Measurements from ENCODE around the gene DGKQ. TPM values are rescaled to one million over a fixed set of nuclear protein-coding genes. Genes with fewer than 3 reads are reported as not detected.
A peak's percentile ranks its signal among the peaks of the same experiment; 100 is the strongest.

The DGKQ gene
- total and polyA plus RNA-seq, 9 of the 15 experiments (the other 6 are each of a cell fraction or from before 2014, with no cell fraction given) = 0.17 to 22.0 (median 5.6) TPM

- in situ Hi-C loops (cut with MboI) = no loop called here
- TF ChIP-seq RBM25 (IDR thresholded peaks at IDR 0.05; ENCODE audit: low read depth, low read length, severe bottlenecking) = no peak
- no peak for TF ChIP-seq ETV5 (CRISPR knock-in tag; IDR thresholded peaks at IDR 0.05; ENCODE audit: low read depth)
- TF ChIP-seq ZBTB33 (CRISPR knock-in tag; IDR thresholded peaks at IDR 0.05) = peak; percentile 45; the same call in 1 of the 2 replicates
- no peak for TF ChIP-seq CHD1 (IDR thresholded peaks at IDR 0.05; ENCODE audit: low read length)
- no peak for TF ChIP-seq NELFE (IDR thresholded peaks at IDR 0.05; ENCODE audit: insufficient read depth, insufficient read length)
- ChIA-PET POLR2A (interaction anchor here (0.6 to 2.7 kb wide), 6 partner anchors 9 to 841 kb away, joined by 3 to 7 read pairs (median 3); partner anchors contain the start of gene SLBP), CTCF (ENCODE audit: low intra/inter-chr PET ratio) (no interaction called here)
- Histone ChIP-seq H3K27me3 (ENCODE audit: control insufficient read depth in 2 of 2, insufficient read depth in 2 of 2, low read length in 2 of 2) (no peaks in the 10 kb centered on the region), H4K20me1 (replicated peaks; ENCODE audit: control insufficient read depth, insufficient read depth, low read length) (peaks cover 7% of the 10 kb centered on the region; the same call in 1 of the 2 replicates), H3K27ac (ENCODE audit: extremely low read depth, low read depth, low read length) (no peak overlapping the region), H3K9me1 (ENCODE audit: control insufficient read depth, insufficient read depth, low read length) (peaks cover 6% of the 10 kb centered on the region), H3K9ac (ENCODE audit: insufficient read depth in 1 of 2, low read depth in 2 of 2, low read length in 2 of 2) (peak overlapping the region in 1 of 2 experiments; percentile 74; a peak in 2 of 4 replicates), H2AFZ (ENCODE audit: low read depth, low read length) (no peak overlapping the region), H3K4me2 (ENCODE audit: insufficient read depth, low read length) (no peak overlapping the region), H3K4me3 (no peak overlapping the region), H3K79me2 (ENCODE audit: control insufficient read depth, insufficient read depth, low read length) (peaks cover 4% of the 10 kb centered on the region; the same call in 2 of the 3 replicates), H3K9me3 (replicated peaks; ENCODE audit: control insufficient read depth, insufficient read depth, low read depth, low read length) (no peaks in the 10 kb centered on the region), H3K4me1 (replicated peaks in 1 of 2; ENCODE audit: control insufficient read depth in 2 of 2, insufficient read depth in 2 of 2, low read length in 2 of 2) (peaks cover 0 to 85% of the 10 kb centered on the region in 2 experiments; a peak in 2 of 5 replicates), H3K36me3 (ENCODE audit: control insufficient read depth, insufficient read depth, low read length) (peaks cover 9% of the 10 kb centered on the region; the same call in 1 of the 3 replicates)
- ATAC-seq = no peak; the same call in 1 of the 3 replicates
- no TSS peak for BruUV-seq (replicated peaks)
- no peak for FAIRE-seq
- peak in 2 of 4 experiments; percentile 20 to 26 for DNase-seq (ENCODE audit: extremely low read depth in 1 of 4, low spot score in 3 of 4)
- WGBS (ENCODE audit: insufficient coverage, low coverage, missing lambda C conversion rate) = 84% methylated on average over 14 of the region's 29 CpGs
- intact Hi-C loops (cut with micrococcal nuclease) = no loop called here
These were observed 45.0 kb upstream of the DGKQ start for GRCh38 chr4:1018147-1019020.
